ENCODE measurements around the gene SDCCAG8.

Gene SDCCAG8

DNA sequence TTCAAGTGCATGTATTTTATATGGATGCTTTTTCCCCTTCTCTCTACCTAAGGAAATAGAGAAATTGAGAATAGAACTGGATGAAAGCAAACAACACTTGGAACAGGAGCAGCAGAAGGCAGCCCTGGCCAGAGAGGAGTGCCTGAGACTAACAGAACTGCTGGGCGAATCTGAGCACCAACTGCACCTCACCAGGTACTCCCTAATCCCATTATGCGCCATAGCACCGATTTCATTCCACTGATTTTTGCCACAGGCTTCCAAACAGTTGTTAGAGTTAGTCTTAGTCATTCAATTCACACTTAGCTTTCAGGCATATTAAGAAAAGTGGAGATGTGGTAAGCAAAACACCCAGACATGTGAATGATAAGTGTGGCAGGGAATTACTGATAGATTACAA, 122.8 kb downstream of the SDCCAG8 start:
- TF ChIP-seq, protein P1, sequence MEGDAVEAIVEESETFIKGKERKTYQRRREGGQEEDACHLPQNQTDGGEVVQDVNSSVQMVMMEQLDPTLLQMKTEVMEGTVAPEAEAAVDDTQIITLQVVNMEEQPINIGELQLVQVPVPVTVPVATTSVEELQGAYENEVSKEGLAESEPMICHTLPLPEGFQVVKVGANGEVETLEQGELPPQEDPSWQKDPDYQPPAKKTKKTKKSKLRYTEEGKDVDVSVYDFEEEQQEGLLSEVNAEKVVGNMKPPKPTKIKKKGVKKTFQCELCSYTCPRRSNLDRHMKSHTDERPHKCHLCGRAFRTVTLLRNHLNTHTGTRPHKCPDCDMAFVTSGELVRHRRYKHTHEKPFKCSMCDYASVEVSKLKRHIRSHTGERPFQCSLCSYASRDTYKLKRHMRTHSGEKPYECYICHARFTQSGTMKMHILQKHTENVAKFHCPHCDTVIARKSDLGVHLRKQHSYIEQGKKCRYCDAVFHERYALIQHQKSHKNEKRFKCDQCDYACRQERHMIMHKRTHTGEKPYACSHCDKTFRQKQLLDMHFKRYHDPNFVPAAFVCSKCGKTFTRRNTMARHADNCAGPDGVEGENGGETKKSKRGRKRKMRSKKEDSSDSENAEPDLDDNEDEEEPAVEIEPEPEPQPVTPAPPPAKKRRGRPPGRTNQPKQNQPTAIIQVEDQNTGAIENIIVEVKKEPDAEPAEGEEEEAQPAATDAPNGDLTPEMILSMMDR (IDR thresholded peaks at IDR 0.05; ENCODE audit: unreplicated experiment in 3 of 3): no peak
- peaks cover 37% of the 10 kb centered on the region for H3K36me3 Mint-ChIP-seq (ENCODE audit: low read depth)
- H3K27ac Mint-ChIP-seq: no peak overlapping the region
- H3K4me3 Mint-ChIP-seq: no peak overlapping the region
- no peaks in the 10 kb centered on the region for H3K4me1 Mint-ChIP-seq
- no peaks in the 10 kb centered on the region for H3K27me3 Mint-ChIP-seq (ENCODE audit: low read depth)
- peaks cover 8% of the 10 kb centered on the region for H3K9me3 Mint-ChIP-seq

DNA sequence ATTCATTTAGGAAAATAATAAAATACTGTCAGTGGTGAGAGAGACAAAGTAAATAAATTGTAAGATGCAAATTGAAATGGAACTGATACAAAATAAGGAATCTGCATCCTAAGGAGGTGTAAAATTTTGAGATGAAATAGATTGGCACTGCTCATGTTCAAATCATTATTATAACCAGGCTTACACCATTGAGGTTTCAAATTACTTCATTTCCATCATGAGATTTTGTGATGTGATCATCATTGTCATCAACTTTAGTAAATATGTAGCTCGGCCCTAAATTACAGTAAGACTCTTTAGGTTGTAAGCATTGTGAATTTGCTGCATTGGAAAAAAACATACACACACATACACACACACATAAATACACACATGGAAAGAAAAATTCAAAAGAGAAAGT, 123.4 kb downstream of the SDCCAG8 start:
- TF ChIP-seq, protein P1 (IDR thresholded peaks at IDR 0.05; ENCODE audit: unreplicated experiment in 3 of 3): no peak
- Mint-ChIP-seq H3K27ac (no peak overlapping the region), H3K4me1 (no peaks in the 10 kb centered on the region), H3K9me3 (peaks cover 3% of the 10 kb centered on the region), H3K36me3 (ENCODE audit: low read depth) (peaks cover 36% of the 10 kb centered on the region), H3K27me3 (ENCODE audit: low read depth) (no peaks in the 10 kb centered on the region), H3K4me3 (no peak overlapping the region)

DNA sequence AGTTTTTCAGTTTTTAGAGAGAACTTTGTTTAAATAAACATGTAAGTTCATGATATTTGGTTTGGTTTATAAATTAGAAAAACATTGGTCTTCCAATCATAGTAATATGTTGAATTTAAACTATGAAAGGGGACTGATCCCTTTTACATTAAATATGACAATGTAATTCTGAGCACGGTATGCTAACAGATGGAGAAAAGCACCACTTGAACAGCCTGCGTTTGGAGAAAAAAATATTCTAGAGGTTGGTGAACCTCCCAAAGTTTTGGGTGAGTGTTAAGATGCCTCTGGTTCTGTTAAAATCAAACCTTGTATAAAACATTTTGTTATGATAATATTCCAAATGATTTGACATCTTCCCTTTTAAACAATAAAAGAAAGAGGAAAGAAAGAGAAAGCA, 123.9 kb downstream of the SDCCAG8 start:
- H3K4me1 Mint-ChIP-seq: no peaks in the 10 kb centered on the region
- no peak overlapping the region for H3K27ac Mint-ChIP-seq
- no peak overlapping the region for H3K4me3 Mint-ChIP-seq
- H3K36me3 Mint-ChIP-seq (ENCODE audit: low read depth): peaks cover 34% of the 10 kb centered on the region
- H3K9me3 Mint-ChIP-seq: no peaks in the 10 kb centered on the region
- TF ChIP-seq, protein P1 (IDR thresholded peaks at IDR 0.05; ENCODE audit: unreplicated experiment in 3 of 3): no peak
- no peaks in the 10 kb centered on the region for H3K27me3 Mint-ChIP-seq (ENCODE audit: low read depth)

DNA sequence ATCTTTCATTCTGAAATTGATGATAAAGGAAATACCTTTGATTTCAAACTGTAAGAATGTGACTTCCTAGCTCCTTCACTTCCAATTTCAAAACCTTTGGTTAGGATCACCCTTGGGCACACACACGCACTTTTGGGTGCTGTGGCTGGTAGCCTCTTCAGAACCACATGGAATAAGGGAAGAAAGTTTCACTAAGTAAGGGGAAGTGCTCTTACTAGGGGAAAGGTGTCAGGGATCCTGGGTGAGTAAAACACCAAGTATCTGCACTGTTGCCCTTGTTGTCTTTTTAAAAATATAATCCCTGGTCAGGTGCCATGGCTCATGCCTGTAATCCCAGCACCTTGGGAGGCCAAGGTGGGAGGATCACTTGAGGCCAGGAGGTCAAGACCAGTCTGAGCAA, 132.4 kb downstream of the SDCCAG8 start:
- H3K27me3 Mint-ChIP-seq (ENCODE audit: low read depth): no peaks in the 10 kb centered on the region
- H3K27ac Mint-ChIP-seq: no peak overlapping the region
- H3K4me1 Mint-ChIP-seq: no peaks in the 10 kb centered on the region
- peaks cover 15% of the 10 kb centered on the region for H3K36me3 Mint-ChIP-seq (ENCODE audit: low read depth)
- no peak overlapping the region for H3K4me3 Mint-ChIP-seq
- TF ChIP-seq, protein P1 (IDR thresholded peaks at IDR 0.05; ENCODE audit: unreplicated experiment in 3 of 3): no peak
- H3K9me3 Mint-ChIP-seq: no peaks in the 10 kb centered on the region

DNA sequence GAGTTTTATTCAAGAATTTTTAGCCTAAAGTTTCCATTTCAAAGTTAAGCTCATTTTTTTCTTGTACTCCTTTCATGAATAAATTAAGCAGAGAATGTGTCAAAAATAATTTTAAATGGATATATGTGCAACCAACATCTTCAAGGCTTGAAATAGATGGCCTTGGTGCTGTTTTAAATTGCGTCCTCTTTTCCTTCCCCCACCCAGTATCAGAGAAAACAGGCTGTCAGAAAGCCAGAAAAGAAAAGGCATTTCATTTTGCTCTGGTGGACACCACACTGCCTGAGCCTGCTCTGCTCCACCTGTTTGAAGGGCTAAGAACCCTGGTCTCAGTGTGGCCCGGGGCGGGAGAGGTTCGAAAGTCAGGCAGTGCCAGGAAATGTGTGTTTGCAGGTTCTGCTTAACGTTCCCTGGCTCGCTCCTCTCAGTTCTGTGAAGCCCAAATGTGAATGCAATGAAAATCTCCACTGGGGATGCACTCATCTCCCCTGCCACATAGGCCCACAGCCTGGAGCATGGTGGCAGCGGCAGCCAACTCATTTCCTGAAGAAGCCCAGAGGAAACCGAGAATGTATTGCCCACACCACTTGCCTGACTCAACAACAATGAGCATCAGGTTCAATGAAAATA, 134.4 kb downstream of the SDCCAG8 start:
- Mint-ChIP-seq H3K36me3 (ENCODE audit: low read depth) (peaks cover 2% of the 10 kb centered on the region), H3K27ac (no peak overlapping the region), H3K4me1 (peaks cover 5% of the 10 kb centered on the region), H3K27me3 (ENCODE audit: low read depth) (no peaks in the 10 kb centered on the region), H3K9me3 (no peaks in the 10 kb centered on the region), H3K4me3 (no peak overlapping the region)
- TF ChIP-seq, protein P1 (IDR thresholded peaks at IDR 0.05; ENCODE audit: unreplicated experiment in 3 of 3): no peak

DNA sequence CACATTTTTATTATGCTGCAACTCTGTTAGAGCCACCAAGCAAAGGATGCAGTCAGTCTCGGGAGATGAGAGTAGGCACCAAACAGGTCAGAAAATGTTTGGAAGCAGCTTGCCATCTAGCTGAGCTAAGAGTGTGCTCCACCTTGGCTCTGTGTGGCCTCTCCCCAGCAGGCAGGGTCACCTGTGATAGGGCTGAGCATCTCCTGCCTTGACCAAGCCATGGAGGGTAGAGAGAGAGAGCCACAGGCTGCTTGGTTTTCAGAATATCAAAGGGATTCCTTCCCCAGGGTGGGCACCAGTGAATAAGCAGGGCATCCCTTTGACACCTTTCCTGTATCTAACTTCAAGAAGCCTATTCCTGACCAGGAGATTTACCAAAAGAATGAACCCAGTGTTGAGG, 135.5 kb downstream of the SDCCAG8 start:
- no peak overlapping the region for H3K4me3 Mint-ChIP-seq
- no peaks in the 10 kb centered on the region for H3K27me3 Mint-ChIP-seq (ENCODE audit: low read depth)
- H3K27ac Mint-ChIP-seq: no peak overlapping the region
- no peaks in the 10 kb centered on the region for H3K9me3 Mint-ChIP-seq
- peaks cover 5% of the 10 kb centered on the region for H3K4me1 Mint-ChIP-seq
- no peaks in the 10 kb centered on the region for H3K36me3 Mint-ChIP-seq (ENCODE audit: low read depth)
- TF ChIP-seq, protein P1 (IDR thresholded peaks at IDR 0.05; ENCODE audit: unreplicated experiment in 3 of 3): no peak

Data from nephron (organoid).